WTC11 (cell line): Measurements from ENCODE around the gene MMP11.

Experiments
- ATF1 ChIP-seq: sonication (generic); formaldehyde crosslinking; IDR thresholded peaks from 2 replicates; pipeline ENCODE4 v1.8.1; 2023; ENCODE audit warnings: mild to moderate bottlenecking, moderate library complexity, missing genetic modification reagents
- CTCF ChIP-seq: fragments of 200-600 bp; IDR thresholded peaks from 2 replicates; pipeline ENCODE4 v1.8.0; 2022; ENCODE audit warnings: antibody characterized with exemption
- HMGXB4 ChIP-seq: sonication (generic); formaldehyde crosslinking; IDR thresholded peaks from 2 replicates; pipeline ENCODE4 v1.8.1; 2023; ENCODE audit warnings: mild to moderate bottlenecking, moderate library complexity, missing genetic modification reagents
- IRF1 ChIP-seq: sonication (generic); formaldehyde crosslinking; IDR thresholded peaks from 2 replicates; pipeline ENCODE4 v1.8.0; 2023; ENCODE audit warnings: missing genetic modification reagents
- JUN ChIP-seq: sonication (generic); formaldehyde crosslinking; IDR thresholded peaks from 2 replicates; pipeline ENCODE4 v1.8.0; 2023; ENCODE audit warnings: mild to moderate bottlenecking, missing genetic modification reagents
- RELA ChIP-seq: sonication (generic); formaldehyde crosslinking; IDR thresholded peaks from 2 replicates; pipeline ENCODE4 v1.8.1; 2022; ENCODE audit warnings: missing genetic modification reagents, mild to moderate bottlenecking, borderline replicate concordance
- TCF7 ChIP-seq: sonication (generic); formaldehyde crosslinking; IDR thresholded peaks from 2 replicates; pipeline ENCODE4 v1.8.0; 2022; ENCODE audit warnings: mild to moderate bottlenecking, low read depth, missing genetic modification reagents, moderate library complexity
- USF2 ChIP-seq: sonication (generic); formaldehyde crosslinking; IDR thresholded peaks from 2 replicates; pipeline ENCODE4 v1.8.1; 2023; ENCODE audit warnings: mild to moderate bottlenecking, missing genetic modification reagents, moderate library complexity
- ZSCAN18 ChIP-seq: fragments of 250-450 bp; sonication (Bioruptor Pico); IDR thresholded peaks from 2 replicates; pipeline ENCODE4 v2.1.2; 2022; ENCODE audit warnings: mild to moderate bottlenecking, moderate library complexity

- TF ChIP-seq CTCF (no peak), ZSCAN18 (CRISPR knock-in tag) (no peak), TCF7 (no peak), RELA (CRISPR knock-in tag) (no peak), IRF1 (no peak), JUN (no peak), USF2 (no peak), ATF1 (CRISPR knock-in tag) (no peak), HMGXB4 (CRISPR knock-in tag) (no peak)
These were observed 30.6 kb downstream of the MMP11 start for GRCh38 chr22:23803001-23803819.
